NCI-H2029 treated with DMSO at 0.1 percent for 48 hours (cell line): ENCODE data around the gene JADE3.
A peak's percentile ranks its signal among the peaks of the same experiment; 100 is the strongest.

Experiments
- DNase-seq: peaks from one replicate; lab custom pipeline; 2025; lab: John Stamatoyannopoulos, UW

Gene JADE3

DNA sequence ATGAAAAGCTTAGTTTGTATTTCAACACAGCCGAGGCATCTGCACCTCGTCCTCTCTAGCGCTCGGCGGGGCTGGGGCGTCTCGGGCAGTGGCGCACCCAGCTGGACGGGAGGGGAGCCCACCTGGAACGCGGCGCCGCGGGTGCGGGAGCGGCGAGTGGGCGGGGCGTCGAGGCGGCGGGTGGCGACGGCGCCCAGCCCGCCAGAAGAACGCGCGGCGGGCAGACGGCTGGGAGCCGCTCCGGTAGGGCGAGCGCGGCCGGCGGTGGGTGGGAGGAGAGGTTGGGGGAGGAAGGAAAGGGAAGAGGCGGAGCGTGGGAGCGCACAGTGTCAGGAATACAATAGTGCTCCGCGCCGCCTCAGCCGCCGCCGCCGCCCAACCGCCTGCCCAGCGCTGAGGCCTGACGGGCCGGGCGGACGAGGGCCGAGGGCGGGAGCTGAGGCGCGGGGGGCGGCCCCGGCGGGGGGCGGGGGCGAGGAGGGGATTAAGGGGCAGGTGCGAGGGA, at the start of gene JADE3:
Gene JADE3 (plus strand): TSS at position 324 of the 505 bp plus-strand sequence. CDS start 72,474 bp downstream, outside the sequence.
- DNase-seq, result peak; percentile 46

GRCh38 chrX:46863072-46863471, 49.1 kb upstream of the JADE3 start:
- no peak for DNase-seq

DNA sequence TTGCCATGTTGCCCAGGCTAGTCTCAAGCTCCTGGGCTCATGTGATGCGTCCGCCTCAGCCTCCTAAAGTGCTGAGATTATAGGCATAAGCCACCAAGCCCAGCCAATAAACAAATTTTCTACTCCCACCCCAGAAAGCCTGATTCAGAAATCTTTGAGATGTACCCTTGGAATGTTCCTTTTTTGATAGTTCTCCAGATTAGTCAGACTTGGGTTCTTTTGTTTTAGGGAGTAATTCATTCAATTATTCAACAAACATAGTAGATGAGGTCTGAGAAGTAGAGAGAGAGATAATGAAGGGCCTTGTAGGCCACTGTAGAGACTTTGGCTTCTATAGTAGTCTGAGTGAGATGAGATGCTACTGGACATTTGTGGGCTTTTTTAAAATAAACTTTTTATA, 47.6 kb upstream of the JADE3 start:
- DNase-seq, result no peak

GRCh38 chrX:46865281-46865680, 46.9 kb upstream of the JADE3 start:
- DNase-seq, result no peak

DNA sequence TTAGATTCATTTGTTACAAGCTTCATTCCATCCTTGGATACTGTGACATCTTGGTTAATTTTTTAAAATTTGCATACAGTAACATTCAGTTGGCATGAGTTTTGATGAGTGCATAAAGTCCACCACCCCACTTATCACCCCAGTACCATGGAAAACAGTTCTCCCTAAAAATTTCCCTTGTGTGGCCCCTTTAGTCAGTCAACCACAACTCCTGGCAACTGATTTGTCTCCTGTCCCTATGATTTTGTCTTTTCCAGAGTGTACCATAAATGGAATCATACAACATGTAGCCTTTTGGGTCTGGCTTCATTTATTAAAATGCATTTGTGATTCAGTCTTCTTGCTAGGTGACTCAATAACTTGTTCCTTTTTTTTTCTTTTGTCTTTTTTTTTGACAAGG, 45.5 kb upstream of the JADE3 start:
- DNase-seq, result no peak

DNA sequence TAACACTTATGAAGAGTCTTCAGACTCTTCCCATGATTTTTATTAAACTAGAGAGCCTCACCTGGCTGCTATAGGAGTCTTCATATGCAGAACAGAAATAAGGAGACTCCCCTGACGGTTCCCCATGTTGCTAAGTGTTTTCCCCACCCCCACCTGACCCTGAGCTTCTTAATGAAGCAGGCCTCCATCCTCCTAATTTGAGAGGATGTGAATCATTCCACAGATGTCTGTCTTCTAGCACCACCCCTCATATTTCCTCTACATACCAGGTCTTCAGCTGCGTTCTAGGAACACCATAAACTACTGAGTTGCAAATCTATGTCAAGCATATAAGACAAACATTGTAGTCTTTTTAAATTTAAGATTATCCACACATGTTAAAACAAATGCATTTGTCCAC, 38.5 kb upstream of the JADE3 start:
- DNase-seq, result no peak

DNA sequence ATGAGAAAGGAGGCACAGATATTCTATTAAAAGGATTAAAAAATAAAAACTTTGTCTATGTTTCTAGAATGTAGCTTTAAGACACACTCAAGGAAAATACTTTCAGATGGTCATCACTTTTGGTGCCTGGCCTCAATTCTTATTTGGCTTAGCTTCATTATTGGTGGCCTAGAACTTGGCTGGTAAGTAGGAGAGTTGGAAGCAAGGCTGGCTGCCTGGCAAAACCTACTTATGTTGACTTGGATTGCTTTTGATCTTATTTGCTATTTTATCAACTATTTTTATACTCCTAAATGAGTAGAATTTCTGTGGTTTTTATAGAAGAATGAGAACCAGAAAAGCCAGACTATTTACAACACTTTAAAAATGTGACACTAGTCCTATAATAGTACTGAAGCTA, 35.3 kb upstream of the JADE3 start:
- DNase-seq, result no peak

DNA sequence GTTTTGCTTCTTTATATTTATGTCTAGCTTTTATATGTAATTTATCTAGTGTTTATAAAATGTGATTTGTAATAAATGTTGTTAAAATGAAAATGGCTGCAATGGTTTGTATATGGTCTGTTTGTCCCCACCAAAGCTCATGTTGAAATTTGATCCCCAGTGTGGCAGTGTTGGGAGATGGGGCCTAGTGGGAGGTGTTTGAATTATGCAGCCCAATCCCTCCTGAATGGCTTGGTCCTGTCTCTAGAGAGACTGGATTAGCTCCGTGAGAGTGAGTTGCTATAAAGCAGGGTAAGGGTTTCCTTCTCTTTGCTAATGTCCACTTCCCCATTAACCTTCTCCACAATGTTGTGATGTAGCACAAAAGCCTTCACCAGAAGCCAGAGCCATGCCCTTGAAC, 30.0 kb upstream of the JADE3 start:
- no peak for DNase-seq

DNA sequence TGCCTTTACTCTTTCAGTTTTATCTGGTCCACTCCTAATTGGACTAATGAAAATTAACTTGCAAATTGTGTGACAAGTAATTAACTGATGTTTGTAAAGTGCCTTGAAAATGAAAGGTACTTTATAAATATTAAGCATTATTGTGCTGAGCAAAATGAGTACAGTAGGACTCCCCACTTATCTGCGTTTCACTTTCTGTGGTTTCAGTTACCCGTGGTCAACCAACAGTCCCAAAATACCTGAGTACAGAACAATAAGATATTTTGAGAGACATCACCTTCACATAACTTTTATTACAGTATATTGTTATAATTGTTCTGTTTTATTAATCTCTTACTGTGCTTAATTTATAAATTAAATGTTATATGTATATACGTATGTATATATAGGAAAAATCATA, 27.4 kb upstream of the JADE3 start:
- no peak for DNase-seq

- DNase-seq, result no peak
Measured at GRCh38 chrX:46898207-46898606, 14.0 kb upstream of the JADE3 start.

DNA sequence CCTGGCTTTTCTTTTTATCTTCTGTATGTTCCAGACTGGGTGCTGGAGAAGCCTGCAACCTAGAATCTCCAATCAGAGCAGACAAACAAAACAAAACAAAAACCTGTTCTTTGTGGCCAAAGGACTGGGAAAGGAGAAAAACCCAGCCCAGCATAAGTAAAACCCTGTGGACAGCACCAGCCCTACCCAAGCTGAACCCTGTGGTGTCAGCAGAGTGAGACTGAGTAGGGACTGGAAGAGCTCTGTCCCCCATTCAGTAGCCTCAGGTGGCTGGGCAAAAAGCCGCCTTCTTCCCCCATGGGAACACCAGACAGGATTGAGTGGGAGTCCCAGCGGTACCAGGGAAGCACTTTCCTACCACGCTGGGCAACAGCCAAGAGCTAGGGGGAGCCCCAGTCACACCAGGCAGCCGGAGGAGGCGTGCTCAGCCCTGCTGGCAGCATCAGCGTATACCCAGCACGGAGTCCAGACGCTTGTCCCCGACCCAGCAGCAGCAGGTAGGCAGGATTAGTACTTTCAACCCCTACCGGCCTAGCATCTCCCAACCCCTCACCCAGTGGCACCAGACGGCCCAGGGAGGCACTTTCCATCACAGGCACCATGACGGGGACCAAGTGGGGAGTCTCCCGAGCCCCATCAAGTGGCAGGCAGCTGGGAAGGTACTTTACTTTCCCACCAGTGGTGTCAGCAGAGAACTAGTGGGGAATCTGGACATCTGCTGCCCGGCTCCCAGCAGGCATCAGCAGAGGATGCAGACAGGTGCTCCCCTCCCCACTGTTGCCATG, 8.6 kb upstream of the JADE3 start:
- DNase-seq, result peak; percentile 38

DNA sequence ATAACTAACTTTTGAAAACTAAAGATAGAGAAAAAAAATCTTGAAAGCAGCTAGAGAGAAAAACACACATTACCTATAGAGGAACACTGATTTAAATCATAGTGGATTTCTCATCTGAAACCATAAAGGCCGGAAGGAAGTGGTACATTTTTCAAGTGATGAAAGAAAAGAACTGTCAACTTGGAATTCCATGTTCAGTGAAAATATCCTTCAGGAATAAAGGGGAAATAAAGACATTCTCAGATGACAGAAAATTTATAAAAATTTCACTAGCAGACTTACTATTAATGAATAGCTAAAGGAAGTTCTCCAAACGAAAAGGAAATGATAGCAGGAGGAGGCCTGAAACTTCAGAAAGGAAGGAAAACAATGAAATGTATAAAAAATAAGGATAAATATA, 7.6 kb upstream of the JADE3 start:
- DNase-seq, result no peak

GRCh38 chrX:46910415-46910814, 1.8 kb upstream of the JADE3 start:
- DNase-seq, result no peak

GRCh38 chrX:46912603-46913491, 626 bp downstream of the JADE3 start:
- no peak for DNase-seq

- no peak for DNase-seq
Measured at GRCh38 chrX:46913667-46914066, 1.4 kb downstream of the JADE3 start.

DNA sequence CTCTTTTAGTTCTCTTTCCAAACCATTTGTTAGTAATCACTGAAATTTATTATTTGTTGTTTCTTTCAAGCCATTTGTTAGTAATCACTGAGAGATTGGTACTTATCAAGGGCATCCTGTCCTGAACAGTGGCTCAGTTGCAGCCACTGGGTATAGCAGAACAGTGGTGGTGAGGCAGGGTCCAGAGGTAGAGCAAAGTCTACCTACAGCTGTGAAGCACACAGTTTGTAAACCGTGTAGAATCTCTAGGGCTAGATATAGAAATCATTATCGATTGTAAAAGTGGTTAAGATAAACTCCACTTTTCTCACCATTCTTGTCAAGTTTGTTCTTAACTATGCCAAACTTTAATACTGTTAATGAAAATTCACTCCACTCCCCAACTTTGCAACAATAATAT, 4.1 kb downstream of the JADE3 start:
- DNase-seq, result no peak

DNA sequence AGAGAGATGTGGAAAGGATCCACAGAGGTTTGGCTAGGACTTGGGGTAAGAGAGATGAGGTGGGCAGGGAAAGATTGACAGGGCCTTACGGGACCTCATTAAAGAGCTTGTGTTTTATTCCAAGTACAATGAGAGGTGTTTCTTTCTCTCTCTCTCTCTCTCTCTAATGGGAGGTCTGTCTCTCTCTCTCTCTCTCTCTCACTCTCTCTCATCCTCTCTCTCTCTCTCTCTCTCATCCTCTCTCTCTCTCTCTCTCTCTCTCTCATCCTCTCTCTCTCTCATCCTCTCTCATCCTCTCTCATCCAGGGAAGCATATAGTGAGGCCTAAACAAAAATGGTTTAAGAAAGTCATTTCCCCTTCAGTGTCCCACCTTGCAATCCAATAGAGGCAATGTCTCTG, 5.4 kb downstream of the JADE3 start:
- DNase-seq, result no peak

DNA sequence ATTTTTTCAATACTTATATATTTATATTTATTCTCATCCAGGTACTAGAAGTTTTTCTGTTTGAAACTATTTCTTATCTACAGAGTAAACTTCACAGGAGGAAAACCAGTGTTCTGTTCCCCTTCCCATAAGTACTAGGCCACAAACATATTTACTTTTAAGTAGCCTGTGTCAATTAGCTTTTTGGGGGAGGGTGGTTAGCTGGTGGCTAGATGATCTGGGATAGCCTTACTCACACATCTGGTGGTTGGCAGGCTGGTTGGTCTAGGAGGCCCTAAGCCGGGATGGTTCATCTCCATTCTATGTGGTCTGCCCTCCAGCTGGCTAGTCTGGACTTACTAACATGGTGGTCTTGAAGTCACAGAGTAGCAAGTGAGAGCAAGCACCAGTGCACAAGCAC, 6.2 kb downstream of the JADE3 start:
- no peak for DNase-seq

GRCh38 chrX:46920235-46920634, 8.0 kb downstream of the JADE3 start:
- no peak for DNase-seq

DNA sequence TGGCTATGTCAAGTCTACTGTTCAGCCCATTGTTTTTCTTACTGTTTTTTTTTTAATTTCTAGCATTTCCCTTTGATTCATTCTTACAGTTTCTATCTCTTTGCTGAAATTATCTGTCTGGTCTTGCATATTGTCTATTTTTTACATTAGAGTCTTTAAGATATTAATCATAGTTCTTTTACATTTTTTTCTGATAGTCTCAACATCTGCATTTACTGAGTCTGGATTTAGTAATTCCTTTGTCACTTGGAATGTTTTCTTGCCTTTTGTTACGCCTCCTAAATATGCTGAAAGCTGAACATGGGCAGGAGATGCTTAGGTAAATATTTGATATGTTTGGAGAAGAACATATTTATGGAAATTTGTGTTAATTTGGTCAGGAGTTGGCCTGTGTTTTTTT, 10.4 kb downstream of the JADE3 start:
- no peak for DNase-seq

DNA sequence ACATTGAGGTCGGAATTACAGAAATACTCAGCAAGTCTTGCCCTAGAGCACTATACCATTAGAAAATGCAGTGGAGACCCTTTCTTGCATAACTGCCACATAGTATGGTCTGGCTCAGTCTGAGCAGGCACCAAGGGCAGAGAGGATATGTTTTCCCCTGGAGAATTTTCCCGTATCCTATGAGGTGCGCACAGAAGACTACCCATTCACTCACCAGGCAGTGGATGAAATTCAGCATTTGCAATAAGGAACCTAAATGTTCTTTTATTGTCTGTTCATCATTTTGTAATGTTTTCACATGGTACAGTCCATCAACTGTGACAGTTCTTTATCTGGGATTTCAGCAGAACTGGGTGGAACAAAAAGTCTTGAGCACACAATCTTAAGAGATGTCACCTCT, 15.5 kb downstream of the JADE3 start:
- DNase-seq, result no peak

- DNase-seq, result no peak
Measured at GRCh38 chrX:46929439-46930261, 17.4 kb downstream of the JADE3 start.
